DMS 273 treated with DMSO at 0.1 percent for 48 hours (cell line): ENCODE measurements around the gene ATMIN.

Source experiments
- DNase-seq: peaks from one replicate; lab custom pipeline; 2025; lab: John Stamatoyannopoulos, UW

The ATMIN gene

DNA sequence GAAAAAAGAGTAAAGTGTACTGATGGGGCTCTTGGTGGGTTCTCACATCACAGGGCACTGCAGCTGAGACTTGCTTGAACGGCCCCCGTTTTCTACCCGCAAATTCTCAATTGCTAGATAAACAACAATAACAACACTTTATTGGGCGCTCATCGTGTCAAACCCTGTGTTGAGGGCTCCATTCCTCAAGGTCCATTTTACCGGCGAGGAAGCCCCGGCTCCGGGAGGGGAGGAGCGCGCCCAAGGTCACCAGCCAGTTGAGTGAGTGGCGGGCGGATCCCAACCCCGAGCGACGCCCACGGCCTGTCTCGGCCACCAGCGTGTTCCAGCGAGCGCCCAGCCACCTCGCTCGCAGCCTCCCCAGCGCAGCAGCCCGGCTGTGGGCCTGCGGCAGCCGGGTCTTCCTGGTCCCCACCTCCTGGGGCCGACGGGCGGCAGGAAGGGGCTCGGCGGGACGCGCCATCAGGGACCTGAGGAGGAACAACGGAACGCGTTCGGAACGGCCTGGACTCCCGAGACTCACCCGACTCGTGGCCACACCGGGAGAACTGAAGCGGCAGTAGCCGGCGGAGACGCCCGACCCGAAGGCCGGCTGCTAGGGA lies 29.3 kb upstream of the ATMIN start:
- peak; percentile 8 for DNase-seq

DNA sequence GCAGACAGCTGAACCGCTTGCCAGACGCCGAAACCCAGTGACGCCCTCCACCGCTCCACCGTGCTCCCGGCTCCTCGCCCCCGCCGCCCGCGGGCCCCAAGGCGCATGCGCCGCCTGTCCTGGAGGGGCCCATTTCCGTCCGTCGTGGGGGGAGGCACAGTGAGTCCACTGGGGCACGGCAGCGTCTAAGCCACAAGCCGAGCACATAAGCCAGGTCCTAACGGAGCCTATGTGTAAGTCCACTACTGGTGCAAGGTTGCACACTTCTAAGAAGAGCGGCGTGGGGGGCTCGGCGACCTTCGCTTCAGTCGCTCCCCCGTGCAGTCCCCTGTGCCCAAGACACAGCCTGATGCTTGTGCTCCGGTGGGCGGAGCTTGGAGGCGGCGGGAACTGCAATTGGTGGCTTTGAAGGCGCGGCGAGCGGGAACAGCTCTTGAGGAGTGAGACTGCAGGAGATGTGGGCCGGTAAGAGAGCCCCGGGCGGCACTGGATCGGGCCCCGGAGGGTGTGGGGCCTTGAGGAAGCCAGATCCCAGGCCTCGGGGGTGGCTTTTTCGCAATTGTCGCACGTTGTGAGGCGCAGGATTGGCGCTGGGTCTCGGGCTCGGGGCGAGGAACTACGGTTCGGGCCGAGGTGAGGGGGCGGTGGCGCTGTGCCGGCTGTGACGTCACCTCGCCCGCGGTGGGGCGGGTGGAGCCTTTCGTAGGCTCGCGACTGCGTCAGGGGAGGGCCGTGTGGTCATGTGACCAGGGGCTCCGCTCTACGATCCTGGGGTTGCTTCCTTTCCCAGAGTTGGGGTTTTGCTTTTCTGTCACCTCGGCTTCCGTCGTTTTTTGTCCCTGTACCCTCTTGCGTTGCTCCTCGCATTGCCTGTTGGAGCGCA lies 28.6 kb upstream of the ATMIN start, which contains the start of the genes CENPN and CMC2:
TSS of gene CENPN (plus strand) at position 402 of the 883 bp plus-strand sequence. CDS start 4,726 bp downstream, outside the sequence.
TSS of gene CMC2 (minus strand) at position 73 of the 883 bp plus-strand sequence. CDS start 9,491 bp downstream, outside the sequence.
- peak; percentile 97 for DNase-seq

DNA sequence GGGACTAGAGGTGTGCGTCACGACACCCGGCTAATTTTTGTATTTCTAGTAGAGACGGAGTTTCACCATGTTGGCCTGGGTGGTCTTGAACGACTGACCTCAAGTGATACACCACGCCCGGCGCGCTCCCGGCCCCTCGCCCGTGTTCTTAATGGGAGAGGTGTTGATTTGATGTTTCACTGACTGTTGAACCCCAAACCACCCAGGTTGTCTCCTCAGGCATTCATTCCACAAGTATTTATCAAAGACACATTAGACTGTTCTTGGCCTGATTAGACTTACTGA lies 27.2 kb upstream of the ATMIN start:
- no peak for DNase-seq

DNA sequence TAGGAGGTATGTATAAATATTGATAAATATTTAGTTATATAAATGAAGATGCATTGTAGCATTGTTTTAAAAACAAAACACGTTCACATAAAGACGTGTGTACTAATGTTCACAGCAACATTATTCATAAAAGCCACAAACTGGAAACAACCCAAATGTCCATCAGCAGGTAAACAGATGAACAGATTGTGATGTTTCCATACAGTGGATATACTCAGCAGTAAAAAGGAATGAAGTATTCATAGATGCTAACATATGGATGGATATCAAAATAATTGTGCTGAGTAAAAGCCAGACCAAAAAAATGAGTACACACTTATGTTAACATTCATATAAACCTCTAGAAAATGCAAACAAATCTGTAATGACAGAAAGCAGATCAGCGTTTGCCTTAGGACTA lies 22.7 kb upstream of the ATMIN start:
- no peak for DNase-seq

DNA sequence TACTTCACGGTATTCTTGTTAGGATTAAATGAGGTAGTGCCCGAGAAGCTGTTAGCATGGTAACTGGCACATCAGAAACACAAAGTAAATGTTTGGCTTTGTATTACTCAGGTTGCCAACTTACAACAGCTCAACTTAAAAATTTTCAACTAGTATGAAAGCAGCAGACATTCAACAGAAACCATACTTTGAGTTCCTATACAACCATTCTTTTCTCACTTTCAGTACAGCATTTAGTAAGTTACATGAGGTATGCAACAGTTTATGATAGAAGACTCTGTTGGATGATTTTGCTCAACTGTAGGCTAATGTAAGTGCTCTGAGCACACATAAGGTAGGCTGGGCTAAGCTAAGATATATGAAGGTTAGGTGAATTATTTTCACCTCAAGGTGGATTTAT lies 21.0 kb upstream of the ATMIN start:
- no peak for DNase-seq

DNA sequence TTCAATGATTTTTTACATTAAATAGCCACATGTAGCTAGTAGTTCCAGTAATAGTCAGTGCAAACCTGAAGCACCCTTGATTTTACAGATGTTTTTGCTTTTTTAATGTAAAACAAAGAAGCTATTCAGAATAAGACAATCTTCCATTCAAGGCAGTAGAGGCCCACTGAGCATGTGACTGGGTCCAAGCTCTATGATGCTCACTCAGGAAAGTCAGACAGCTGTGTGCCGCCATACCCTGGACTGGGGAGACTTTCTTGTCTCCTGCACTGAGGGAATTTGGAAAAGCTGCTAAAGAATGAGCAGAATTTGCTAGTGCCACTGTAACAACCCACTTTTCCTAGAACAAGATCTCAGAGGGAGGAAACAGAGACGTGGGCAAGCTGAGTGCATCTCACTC lies 17.1 kb upstream of the ATMIN start:
- DNase-seq = no peak

DNA sequence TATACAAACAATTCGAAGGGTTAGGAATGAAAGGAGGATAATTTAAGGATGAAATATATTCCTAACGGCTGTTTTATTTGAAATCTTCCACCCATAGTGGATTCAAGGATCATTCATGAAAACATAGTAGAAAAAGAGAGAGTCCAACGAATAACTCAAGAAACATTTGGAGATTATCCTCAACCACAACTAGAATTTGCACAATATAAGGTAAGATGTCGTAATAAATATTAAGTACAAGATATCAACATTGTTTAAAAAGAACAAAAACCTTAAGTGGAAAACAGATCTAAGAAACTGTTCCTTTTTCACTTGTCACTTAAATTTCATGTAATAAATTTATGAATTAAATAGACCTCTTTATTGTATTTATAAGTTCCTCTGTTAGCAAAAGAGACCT lies 9.2 kb upstream of the ATMIN start:
- no peak for DNase-seq

DNA sequence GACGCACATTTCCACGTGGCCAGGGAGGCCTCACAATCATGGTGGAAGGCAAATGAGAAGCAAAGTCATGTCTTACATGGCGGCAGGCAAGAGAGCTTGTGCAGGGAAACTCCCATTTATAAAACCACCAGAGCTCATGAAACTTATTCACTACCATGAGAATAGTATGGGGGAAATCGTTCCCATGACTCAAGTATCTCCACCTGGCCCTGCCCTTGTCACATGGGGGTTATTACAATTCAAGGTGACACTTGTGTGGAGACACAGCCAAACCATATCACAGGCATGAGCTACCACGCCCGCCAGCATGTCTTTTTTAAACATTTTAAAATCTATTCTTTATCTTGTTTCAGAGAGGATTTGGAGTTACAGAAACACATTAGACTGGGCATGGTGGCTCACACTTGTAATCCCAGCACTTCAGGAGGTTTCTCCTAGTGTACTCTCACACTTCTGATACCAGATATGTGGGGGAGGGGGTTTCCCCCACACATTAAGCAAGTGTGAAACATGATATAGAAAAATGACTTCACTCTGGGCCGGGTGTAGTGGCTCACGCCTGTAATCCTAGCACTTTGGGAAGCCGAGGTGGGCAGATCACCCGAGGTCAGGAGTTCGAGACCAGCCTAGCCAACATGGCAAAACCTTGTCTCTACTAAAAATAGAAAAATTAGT lies 5.6 kb upstream of the ATMIN start:
- no peak for DNase-seq

DNA sequence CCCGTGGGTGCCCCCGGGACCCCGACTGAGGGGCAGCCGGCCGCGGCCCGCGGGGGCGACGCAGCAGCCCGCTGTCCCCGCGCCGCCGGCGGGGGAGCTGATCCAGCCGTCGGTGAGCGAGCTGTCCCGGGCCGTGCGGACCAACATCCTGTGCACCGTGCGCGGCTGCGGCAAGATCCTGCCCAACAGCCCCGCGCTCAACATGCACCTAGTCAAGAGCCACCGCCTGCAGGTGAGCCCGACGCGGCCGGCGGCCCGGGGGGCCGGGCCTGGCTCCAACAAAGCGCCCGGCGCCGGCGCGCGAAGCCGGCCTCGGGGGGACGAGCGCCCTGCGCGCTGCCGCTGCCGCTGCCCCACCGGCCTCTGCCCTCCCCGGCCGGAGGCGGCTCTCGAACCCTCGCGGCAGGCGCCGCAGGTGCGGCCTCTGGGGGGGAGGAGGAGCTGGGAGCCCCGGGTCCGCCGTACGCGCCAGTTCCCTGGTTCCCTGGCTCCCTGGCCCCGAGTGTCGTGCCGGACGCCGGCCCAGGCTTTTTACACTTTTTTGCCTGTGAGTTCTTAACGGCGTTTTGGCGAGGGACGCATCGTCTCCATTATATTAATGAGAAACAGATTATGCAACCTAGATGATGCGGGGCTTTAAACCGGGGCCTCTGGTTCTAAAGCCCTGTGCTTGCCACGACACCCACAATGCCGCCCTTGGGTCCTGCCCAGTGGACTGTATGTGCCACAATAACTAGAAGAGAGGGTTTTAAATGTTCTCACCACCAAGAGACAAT lies 521 bp downstream of the ATMIN start:
- DNase-seq = no peak

DNA sequence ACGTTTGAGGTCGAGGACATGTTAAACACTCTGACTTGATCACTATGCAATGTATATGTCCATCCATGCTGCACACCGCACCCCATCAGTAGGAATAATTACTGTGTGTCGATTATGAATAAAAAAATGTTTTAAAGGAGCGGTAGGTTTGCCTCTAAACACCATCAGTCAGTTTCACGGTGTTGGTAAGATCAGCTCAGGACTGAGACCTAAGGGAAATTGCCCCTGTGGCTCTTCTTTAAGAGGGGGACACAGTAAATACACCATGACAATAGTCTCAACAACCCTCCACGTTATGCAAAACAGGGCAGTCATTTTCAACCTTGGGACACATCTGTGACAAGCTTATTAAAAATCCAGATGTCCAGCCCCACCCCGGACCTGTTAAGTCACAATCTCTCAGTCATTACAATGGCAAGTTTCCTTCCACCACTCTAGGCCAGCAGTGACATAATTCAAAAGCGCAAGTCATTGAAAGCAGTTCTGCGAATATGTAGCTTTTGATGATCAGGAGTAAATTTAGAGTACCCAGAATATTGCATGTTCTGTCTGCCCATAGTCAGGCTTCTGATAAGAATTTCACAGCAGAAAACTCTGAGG lies 1.2 kb downstream of the ATMIN start:
- DNase-seq = no peak

DNA sequence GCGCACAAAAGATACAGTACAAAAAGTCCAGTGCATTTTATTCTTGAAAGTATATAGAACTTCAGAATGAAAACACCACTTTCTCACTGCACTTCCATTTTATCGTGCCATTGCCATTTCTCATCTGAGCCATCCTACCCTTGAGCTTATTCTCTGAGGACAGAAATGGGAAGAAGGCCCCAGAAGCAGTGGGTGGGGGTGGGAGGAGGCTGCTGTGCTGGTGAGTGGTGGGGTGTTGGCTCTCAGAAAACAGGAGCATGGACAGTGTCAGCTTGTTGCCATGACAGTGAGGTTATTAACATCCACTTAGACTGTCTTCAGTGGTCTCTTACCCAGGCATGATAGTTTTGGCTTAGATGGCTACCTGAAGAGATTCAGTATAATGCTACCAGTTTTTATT lies 4.5 kb downstream of the ATMIN start:
- DNase-seq = no peak

DNA sequence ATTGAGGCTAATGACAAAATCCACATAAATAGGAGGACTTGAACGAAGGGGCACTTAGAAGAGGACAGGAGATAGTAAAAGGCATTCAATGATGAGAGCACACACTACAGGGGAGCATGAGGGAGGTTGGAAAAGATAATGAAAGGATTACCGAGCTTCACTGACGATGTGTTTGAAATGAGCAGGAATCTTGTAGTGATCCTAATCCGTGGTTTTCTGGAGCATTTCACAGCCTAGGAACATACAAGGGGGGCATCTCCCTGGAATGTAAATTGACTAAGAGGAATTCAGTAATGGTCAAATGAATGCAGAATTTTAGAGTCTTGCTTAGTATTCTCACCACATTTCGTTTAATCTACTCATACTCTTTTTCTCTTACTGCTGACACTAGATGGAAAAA lies 5.2 kb downstream of the ATMIN start:
- DNase-seq = no peak

DNA sequence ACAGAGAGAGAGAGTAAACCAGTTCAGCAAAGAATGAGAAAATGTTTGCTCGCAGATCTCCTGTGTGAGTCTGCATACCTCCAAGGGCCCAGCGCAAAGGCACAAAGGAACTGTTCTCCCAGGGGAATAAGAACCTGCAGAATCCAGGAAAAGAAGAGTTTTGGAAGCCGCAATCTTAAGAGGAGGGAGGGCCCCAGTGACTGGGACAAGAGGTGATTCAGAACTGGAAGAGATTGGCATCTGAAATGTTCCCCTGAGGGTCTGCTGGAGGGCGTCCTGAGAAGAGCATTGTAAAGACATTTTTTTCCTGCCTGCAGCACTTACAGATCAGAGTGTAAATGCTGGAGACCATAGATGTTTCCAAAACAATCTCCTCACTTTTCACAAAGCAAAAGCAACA lies 6.1 kb downstream of the ATMIN start:
- DNase-seq = no peak

DNA sequence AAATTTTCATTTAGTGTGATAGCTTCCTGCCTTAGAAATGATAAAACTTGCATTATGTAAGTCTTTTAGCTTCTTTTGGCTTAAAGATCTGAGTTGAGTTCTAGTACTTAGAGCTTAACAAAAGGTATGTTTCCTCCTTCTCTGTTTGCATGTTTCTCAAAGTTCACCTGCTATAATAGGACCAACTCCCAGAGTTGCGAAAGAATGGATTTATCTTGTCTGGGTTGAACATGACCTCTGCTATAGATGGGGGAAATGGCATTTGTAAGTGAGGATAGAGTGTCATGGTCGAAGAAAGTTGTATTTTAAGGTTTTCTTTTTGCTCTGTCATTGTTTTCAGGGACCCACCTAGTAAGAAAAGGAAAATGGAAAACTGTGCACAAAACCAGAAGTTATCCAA lies 7.2 kb downstream of the ATMIN start:
- no peak for DNase-seq

DNA sequence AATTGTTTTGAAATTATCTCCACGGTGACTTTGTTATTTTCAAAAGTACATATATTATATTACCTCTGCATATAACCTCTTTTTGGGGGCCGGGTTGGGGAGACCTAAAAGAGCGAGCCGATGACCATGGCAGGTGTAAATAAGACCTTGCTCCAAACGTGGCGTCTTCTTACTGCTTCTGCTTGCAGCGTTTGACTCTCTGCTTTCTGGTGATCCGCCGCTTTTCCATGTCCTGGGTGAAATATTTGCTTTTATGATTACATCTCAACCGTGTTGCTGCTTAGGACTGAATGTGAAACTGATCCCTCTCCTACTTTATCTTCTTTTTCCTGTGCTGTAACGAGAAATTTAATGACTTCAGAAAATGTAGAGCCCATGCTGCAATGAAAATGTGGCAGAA lies 18.1 kb downstream of the ATMIN start:
- DNase-seq = no peak

DNA sequence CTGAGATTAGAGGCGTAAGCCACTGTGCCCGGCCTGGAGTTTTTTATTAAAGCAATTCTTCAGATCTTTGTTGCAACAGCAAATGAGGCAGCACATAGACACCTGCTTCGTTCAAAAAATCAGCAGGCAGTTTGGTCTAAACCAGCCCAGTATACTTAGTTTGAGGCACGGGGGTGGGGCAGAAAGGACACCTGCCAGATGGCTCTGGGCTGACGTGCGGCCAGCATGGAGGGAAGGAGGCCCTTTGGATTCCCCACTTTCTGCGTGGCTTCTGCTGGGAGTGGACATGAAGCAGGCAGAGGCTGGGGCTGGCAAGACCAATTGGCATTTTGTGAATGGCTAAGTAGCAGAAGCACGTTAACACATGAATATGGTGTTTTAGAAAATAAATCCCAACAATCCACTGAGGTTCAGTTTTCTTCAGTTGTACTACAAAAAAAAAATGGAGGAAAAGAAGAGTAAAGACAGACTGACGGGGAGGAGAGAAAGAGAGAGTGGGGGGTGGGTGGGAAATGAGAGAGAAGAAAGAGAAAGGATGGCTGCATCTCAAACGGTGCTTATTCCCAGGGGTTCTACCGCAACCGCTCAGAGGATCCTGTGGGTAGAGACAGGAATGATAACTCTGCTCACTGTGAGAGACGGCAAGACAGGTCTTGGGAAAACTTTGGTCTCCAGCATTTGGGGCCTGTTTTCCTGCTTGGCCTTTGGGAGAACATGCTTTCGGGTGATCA lies 25.1 kb downstream of the ATMIN start:
- DNase-seq = no peak

DNA sequence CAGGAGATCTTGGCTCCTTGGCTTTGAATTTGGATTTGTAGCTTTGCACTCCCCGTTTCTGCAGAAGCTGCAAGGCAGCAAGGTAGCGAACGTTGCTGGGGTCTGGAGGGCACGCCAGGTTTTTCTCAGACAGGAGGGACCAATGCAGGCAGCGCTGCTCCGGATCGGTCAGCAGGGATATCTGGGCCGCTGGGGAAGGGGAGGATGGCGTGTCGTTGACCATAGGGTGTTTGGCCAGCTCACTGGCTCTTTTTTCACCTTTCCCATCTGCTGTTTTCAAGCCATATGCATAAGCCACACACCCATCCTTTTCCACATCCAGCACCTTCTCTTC lies 25.6 kb downstream of the ATMIN start:
- DNase-seq = no peak

DNA sequence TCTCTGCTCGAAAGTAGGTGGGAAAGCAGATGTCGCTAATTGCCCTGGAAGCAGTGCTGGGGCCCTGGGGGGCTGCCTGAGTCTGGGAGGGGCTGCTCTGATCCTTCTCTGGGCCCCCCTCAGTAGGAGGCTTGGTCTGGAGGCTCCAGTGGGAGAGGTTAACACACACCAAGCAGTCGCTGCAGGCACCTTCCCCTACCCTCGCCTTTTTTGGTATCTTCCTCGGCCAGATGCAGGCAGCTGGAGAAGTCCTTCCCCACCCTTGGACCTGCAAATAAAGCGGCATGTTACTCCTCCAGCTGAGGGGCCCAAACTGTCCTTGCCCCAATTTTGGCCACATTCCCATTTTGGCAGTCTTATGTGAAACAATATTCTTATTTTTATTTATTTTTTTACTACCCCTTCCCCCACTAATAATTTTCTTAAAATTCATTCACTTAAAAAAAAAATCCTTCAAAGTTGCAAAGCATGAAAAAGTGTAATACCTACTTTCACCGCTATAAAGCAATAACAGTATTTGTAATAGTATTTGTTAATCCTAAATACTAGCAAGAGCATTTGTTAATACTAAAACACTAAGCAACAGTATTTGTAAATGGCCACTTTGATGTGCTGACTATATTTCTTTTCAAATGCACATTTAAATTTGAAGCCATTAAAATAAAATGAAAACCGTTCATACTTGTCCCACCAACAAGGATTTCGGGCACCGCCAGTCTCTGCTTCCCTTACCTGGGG lies 26.4 kb downstream of the ATMIN start:
- no peak for DNase-seq

DNA sequence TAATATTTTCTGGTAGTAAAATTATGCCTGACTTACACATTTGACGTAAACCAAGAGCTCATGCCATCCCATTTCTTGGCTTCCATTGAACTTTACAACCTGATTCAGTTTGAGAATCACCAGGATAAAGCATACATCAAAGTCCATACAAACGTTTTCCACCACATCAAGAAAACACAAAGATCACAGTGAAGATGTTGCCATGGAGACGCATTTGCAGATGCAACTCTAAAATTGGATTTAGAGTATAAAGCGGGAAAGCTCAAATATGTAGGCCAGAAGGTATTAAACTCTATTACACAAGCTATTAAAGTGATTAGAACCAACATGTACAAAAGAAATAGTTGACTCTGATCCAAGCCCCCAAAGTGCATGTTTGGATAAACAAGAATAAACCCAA lies 31.0 kb downstream of the ATMIN start:
- DNase-seq = no peak

DNA sequence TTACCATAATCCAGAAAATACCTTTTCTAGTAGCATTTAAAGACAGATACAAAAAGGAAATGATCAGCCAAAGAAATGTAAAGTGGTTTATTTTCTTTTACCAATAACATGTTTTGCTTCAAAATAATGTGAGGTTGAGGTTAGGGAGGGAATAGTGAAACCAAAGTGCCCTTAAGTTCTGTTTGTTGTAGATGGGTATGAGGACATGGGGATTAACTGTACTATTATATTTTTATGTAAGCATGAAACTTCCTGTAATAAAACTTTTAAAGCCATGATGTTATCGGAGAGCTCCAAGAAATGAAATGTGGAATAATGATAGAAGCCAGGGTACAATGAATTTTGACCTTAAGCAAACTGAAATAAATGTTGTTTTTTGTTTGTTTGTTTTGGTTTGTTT lies 31.5 kb downstream of the ATMIN start:
- DNase-seq = no peak

DNA sequence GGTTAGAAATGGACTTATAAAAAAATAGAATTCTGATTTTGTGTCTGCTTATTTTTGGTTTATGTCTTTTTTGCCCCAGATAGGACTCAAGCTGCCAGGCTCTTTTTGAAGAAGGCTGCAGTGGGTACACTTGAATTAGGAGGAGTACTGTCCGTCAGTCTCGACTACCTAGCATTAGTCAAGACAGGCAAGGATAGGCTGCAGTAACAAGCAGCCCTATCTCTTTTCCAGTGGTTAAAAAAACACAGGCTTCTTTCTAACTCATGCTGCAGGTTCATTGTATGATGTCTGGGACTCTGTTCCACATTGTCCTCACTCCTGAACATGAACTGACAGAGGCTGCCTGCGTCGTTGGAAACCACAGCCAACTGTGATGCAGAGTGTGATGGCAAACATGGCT lies 33.4 kb downstream of the ATMIN start:
- no peak for DNase-seq
